ENCODE results near the gene HOATZ.

The HOATZ gene

DNA sequence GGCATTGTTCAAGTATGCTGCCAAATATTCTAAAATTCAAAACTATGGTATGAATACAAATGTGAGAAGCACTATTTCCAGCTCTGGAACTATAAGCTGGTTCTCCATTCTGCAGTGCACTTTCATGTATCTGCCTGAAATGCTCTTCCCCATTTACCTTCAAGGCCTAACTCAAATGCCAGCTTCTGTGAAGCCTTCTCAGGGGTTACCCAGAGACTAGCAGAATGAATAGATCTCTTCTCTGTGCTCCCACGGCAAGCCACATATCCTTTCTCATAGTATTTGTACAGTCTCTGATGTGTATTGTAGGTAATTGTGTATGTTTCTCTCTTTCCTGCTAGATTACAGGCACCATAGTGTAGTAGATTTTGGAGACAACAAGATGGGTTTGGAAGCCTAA is 4.1 kb downstream of the HOATZ start:
- no peak for DNase-seq (ENCODE audit: low read depth, low spot score)
- no peak overlapping the region for H3K4me3 ChIP-seq (ENCODE audit: low read length)

DNA sequence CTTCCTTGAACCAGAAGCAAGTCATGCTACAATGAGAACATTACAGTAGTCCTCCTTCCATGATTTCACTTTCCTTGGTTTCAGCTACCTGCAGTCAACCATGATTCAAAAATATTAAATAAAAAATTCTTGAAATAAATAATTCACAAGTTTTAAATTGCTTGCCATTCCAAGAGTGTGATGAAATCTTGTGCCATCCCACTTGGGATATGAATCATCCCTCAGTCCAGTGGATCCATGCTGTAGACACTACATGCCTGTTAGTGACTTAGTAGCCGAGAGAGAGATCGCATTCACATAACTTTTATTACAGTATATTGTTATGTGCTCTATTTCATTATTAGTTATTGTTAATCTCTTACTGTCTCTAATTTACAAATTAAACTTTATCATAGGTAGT is 6.0 kb downstream of the HOATZ start:
- DNase-seq (ENCODE audit: low read depth, low spot score) = no peak
- H3K4me3 ChIP-seq (ENCODE audit: low read length) = no peak overlapping the region

DNA sequence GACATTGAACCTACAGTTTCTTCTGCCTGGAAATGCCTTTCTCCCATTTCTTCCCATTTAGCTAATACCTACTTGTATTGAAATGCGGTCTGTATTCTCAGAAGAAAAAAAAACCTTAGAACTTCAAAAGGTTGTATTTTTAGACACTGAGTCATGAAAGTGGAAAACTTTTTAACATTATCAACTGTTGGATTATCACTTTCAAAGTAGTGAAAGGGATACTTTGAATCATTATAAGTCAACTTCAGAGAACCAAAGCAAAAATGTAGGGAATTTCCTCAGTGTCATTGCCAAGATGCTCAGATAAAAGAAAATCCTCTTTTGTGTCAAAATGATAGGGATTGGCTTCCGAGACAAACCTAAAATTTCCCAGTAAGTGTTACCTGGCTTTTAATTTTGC is 6.6 kb downstream of the HOATZ start:
- no peak overlapping the region for H3K4me3 ChIP-seq (ENCODE audit: low read length)
- DNase-seq (ENCODE audit: low read depth, low spot score) = no peak

DNA sequence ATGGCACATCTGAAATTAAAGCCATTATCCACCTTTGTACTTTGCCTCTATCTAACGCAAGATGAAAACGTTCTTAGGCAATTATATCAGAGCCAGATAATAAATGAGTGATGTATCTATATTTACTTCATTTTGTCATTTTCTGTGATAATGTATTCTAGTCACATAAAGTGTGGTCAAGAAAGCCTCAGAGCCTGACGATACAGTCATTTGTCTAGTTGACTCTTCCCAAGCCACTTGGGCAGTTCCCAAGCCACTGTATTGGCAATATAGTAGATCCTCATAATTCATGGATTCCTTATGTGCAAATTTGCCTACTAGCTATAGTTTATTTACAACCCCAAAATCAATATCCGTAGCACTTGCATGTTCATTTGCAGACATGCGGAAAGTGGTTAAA is 7.8 kb downstream of the HOATZ start:
- DNase-seq (ENCODE audit: low read depth, low spot score) = no peak

DNA sequence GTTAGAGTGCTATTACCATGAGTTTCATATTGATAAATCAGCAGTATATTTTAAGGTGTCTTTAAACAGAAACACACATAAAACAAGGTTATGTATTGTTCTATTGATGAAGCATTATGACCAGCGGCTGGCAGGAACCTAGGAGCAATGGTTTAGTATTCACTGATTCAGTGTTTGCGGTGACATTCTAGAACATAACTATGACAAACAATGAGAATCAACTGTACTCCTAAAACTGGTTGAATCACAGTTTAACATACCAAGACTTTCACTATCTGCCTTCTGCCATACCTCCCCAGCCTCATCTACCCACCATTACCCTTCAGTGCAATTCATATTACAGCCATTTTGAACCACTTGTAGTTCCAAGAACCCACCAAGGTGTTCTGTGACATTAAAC is 8.8 kb downstream of the HOATZ start:
- no peak for DNase-seq (ENCODE audit: low read depth, low spot score)
- H3K4me3 ChIP-seq (ENCODE audit: low read length) = no peak overlapping the region

More for the DNA sequence above, 7.8 kb downstream of the HOATZ start:
- H3K4me3 ChIP-seq (ENCODE audit: low read length) = no peak overlapping the region

DNA sequence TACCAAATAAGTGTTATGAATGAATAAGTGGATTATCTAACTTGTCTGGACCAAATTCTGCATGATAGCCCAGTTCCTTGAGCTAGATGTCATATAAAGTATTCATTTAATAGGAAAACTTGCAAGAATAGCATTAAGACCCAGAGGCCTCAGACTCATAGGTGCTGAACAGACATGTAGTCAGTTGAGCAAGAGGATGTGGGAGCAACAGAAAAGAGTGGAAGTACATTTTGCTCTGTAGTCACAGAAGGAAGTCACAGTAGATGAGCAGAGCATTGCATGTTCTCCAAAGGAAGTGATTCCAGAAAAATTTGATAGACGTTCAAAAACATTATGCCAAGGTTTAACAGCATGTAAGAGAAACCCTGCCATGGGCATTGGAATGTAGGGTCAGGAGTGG is 9.5 kb downstream of the HOATZ start:
- H3K4me3 ChIP-seq (ENCODE audit: low read length) = no peak overlapping the region
- DNase-seq (ENCODE audit: low read depth, low spot score) = peak; percentile 21

DNA sequence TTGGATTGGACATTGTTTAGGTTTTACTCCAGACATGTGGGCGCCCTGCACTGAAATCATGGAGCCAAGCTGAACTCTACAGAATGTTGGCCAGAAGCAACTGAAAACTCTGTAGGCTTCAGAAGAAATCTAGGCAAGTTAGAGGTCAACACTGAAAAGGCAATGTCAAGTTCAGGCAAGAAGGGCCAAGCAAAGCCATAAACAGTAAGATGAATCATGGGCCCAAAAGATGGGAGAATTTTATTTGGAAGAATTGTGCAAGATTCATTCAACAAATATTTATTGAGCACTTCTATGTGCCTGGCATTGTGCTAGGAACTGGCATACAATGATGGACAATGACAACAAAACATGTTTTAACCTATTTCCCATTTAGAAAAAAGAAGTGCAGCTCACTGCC is 10.9 kb downstream of the HOATZ start:
- no peak overlapping the region for H3K4me3 ChIP-seq (ENCODE audit: low read length)
- no peak for DNase-seq (ENCODE audit: low read depth, low spot score)

DNA sequence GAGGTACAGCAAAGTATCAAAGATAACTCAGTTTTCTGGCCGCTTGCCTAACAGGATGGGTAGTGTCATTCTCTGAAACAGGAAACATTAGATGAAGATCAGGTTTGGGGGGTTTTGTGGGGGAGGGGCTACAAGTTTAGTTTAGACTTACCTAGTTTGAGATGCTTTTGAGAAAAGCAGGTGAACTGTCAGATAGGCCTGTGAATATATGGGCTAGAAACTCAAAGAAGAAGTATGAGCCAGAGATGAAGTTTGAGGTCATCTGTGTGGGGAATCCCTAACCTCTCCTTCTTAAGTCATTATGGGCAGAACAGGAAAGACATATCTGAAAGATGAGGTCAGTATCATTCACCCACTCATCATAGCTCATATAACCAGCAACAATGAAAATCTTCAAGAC is 11.9 kb downstream of the HOATZ start:
- peak; percentile 19 for DNase-seq (ENCODE audit: low read depth, low spot score)
- H3K4me3 ChIP-seq (ENCODE audit: low read length) = no peak overlapping the region

DNA sequence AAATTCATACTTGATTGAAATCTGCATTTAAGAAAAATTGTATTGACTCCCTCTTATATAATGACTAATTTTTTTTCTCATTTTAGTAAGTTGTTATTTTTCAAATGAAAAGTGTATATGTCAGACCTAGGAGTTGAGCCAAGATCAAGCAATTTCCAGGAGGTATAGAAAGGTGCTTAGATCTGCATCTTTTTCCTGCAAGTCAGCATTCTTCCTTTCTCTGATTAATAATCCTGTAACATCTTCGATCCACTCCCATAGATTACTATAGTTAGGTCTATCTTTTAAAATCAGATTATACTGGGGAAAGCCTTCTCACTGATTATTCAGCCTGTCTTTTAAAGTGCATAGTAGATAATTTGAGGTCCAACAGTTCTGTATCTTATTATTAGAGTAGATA is 12.7 kb downstream of the HOATZ start:
- no peak overlapping the region for H3K4me3 ChIP-seq (ENCODE audit: low read length)
- no peak for DNase-seq (ENCODE audit: low read depth, low spot score)

DNA sequence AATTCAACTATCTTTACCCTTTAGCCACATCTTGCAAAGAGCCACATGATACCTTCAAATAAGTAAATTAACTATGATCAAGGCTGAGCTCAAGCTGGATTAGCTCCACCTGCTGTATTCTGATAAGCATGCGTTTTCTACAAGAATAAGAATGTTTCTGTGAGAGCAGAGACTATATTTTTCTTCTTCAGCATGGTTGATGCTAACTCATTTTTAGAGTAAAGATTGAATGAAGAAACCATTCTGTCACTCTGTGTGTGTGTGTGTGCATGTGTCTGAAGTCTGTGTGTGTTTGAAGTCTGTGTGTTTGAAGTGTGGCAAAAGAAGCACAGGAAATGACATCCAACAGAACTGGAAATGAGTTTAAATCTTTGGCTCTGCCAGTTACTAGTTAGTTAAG is 14.0 kb downstream of the HOATZ start:
- DNase-seq (ENCODE audit: low read depth, low spot score) = peak; percentile 93
- no peak overlapping the region for H3K4me3 ChIP-seq (ENCODE audit: low read length)

DNA sequence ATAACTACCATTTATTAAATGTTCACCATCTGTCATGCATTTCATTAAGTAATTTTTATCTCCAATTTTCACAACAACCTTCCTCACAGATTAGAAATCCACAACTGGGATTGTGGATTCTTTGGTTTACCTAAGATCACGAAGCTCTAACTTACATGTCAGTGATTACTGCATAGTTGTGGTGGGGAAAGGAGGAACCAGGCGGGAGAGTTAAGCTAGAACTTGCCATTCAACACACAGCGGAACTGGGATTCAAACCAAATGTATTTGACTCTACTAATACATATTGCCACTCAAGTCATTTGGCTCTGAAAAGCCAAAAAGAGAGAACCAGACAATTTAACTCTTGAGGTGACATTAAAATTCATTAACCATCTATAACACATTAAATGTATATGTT is 15.5 kb downstream of the HOATZ start:
- no peak for DNase-seq (ENCODE audit: low read depth, low spot score)
- H3K4me3 ChIP-seq (ENCODE audit: low read length) = no peak overlapping the region

DNA sequence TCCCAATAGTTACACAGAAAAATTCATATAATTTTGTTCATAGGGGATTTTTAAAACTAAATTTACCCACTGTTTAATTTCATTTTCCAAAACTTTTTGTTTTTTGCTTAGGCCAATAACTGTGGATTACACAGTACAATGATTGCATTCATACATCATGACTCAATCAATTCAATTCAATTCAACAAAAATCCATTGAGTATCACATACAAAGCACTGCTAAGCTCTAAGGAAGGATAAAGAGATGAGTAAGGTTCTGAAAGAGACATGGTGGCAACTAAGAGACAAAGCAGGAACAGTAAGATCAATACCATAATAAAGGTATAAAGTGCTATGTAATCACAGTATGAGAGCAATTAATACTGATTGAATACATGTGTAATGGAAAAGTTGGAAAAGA is 16.6 kb downstream of the HOATZ start:
- H3K4me3 ChIP-seq (ENCODE audit: low read length) = no peak overlapping the region
- no peak for DNase-seq (ENCODE audit: low read depth, low spot score)

DNA sequence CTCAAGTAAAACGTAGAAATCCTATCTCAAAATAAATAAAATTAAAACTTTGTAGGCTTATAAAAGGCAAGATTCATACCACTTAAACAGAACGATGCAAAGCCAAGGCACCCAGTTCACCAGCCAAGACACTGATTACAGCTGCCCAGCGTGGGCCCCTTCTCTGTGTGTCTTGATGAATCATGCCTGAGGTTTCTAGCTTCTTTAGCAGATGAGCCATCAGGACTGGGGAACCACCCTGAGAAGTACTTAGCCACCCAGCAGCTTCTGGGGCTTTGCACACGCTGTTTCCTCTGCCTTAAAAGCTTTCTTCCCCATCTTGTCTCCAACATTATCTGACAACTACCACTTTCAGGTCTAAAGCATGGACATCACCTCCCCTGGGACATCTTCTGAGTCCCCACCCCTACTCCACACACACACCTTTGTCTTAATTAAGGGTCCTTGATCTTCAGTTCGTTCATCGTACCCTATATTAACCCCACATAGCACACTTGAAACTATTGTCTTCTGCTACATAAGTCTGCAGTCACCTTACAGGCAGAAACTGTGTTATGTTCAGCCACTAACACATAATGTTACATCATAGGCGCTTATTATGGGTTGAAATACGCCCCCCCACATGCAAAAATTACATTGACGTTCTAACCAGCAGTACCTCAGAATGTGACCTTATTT is 17.2 kb downstream of the HOATZ start:
- DNase-seq (ENCODE audit: low read depth, low spot score) = peak; percentile 26
- H3K4me3 ChIP-seq (ENCODE audit: low read length) = no peak overlapping the region

DNA sequence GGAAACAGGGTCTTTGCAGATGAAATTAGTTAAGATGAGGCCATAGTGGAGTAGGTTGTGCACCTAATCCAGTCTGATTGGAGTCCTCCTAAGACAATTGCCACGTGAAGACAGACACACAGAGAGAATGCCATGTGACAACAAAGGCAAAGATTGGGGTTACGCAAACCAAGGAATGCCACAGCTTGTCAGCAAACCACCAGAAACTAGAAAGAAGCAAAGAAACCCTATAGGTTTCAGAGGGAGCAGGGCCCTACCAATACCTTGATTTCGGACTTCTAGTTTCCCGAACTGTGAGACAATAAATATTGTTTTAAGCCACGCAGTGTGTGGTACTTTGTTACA is 17.8 kb downstream of the HOATZ start:
- no peak overlapping the region for H3K4me3 ChIP-seq (ENCODE audit: low read length)
- no peak for DNase-seq (ENCODE audit: low read depth, low spot score)

DNA sequence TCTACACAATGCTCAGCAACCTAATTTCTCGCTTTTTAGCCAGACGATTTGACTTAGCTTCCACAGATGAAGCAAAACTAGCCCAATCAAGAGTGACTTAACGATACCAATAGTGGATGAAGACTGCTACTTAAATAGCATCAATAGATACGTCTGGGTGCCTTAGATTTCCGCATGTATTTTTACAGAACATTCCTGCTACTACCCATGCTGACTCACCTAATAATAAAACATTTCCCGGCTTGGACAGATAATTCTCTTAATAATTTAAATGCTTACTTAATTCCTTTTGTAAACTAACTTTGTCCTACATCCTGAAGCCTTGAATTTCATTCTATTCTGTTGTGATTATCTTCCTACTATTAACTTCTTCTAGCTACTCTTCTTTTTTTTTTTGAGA is 20.7 kb downstream of the HOATZ start:
- no peak for DNase-seq (ENCODE audit: low read depth, low spot score)
- H3K4me3 ChIP-seq (ENCODE audit: low read length) = no peak overlapping the region

DNA sequence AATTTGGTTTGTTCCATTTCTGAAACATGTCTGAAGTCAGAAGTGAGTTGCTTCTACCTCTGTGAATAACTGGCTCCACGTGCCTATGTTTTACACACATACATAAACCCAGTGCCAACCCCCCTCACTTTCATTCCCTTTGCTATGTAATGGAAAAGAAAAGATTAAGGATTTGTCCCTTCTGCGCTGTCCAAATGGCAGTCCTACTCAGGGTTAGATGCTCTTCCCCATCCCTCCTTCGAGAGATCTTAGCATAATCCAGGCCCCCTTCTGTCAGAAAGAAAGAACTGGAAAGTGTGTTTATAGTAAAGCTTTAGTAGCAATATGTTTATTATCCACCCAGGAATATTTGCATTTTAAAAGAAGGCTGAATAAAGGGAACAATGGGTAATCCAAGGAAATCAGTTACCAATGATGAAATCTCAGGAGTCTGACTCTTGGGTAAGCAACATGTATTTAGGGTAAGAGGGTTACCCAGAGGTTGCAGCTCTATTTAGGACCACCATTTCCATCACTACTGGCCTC is 22.8 kb downstream of the HOATZ start:
- no peak overlapping the region for H3K4me3 ChIP-seq (ENCODE audit: low read length)
- DNase-seq (ENCODE audit: low read depth, low spot score) = no peak

DNA sequence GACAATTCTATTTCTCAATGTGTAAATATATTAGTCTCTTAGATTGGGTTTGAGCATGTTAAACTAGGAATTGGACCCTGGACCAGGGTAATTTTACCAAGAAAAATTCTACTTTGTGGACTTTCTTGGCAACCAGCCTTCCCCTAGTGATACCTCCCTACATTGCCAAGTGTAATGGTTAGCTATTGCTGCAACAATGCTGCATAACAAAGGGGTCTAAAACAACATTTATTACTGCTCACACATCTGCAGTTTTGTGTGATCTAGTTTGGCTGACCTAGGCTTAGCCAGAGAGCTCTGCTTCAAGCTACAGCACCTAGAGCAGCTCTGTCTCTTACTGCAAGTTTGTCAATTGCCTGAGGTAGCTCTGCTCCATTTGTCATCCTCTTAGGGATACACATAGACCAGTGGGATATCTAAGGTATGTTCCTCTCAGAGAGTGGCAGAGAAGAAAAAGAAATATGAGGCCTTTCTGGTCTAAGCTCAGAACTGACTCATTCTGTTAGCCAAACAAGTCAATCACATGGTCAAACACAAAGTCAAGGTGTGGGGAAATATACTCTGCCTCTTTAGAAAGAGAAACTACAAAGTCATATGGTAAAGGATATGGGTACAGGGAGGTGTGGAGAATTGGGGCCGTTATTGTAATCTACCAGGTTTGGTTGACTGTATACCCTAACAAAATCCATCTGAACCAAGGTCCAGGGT is 24.0 kb downstream of the HOATZ start:
- DNase-seq (ENCODE audit: low read depth, low spot score) = no peak
- H3K4me3 ChIP-seq (ENCODE audit: low read length) = no peak overlapping the region

DNA sequence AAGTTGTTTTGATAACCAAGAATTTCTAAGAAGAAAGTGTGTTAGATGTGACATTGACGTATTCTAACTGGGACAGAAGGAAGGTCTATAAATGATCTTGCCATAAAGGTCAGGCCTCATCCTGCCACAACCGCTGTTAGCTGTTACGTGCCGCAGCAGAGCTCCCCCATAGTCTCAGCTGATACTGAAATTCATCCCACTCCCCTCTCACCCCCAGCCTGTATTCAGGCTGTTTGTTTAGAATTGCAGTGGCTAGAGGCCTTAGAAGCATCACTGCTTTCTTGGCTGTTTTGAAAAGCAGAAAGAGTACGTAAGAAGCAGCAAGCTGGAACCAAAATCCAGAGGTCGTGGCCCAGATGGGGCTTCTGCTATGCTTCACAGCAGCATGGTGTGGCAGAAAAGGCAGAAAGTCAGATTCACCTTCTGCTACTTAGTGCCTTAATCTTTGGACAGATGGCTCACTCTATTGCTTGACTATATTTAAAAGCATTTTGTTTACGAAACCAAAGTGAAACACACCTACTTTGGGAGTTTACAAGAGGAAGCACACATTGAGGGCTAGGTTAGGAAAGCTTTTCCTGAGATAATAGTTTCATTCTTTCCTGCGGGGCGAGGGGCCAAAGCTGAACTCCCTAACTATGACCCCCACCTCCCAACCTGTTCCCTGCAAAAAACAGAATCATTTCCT is 25.0 kb downstream of the HOATZ start:
- DNase-seq (ENCODE audit: low read depth, low spot score) = no peak

DNA sequence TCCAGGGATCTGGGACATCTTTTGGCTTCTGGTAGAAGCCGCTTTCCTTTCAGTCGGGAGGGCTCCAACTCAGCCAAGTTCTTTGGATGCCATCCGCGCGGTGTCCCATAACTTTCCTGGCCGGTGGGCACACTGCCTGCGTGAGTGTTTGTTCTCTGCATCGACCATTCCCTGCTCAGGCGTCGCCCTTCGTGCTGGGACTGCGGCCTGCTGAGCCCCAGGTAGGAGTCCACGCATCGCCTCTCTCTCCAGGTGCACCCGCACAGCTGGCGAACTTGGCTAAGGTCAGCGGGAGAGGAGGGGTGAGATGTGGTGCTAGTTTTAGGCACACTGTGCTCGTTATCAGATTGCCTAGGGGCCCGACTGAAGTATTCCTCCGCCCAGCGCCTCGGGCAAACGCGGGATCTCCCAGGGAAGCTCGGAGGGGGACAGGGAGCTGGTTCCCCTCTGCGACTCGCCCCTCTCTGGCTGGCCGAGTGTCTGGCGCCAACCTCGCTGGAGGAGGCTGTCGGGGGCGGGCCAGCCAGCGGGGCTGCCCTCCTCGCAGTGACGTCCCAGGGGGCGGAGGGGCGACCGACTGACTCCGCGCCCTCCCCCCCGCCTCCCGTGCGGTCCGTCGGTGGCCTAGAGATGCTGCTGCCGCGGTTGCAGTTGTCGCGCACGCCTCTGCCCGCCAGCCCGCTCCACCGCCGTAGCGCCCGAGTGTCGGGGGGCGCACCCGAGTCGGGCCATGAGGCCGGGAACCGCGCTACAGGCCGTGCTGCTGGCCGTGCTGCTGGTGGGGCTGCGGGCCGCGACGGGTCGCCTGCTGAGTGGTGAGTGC is 25.7 kb downstream of the HOATZ start, which contains the start of gene LAYN:
Gene LAYN, plus strand, starts transcription at position 607 of the 823 bp plus-strand sequence. Its CDS starts 124 bp downstream, at position 731.
- no peak within 1 kb of the TSS for H3K4me3 ChIP-seq (ENCODE audit: low read length)

More for the DNA sequence above, 25.0 kb downstream of the HOATZ start:
- no peak overlapping the region for H3K4me3 ChIP-seq (ENCODE audit: low read length)

DNA sequence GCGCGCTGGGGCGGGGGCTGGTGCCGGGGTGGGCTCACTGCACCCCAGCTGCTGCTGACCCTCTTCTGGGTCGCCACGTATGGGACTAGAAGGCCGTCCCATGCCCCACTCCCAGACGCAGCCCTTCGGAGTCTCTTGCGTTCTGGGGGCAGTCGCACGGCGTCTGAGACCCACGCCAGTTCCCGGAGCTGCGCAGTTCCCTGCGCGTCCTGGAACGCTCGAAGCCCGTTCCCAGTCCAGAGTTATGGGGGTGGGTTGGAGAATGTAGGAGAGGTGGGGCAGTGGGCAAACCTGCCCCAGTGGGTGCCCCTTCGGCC is 26.3 kb downstream of the HOATZ start:
- no peak for DNase-seq (ENCODE audit: low read depth, low spot score)
- no peak overlapping the region for H3K4me3 ChIP-seq (ENCODE audit: low read length)

More for the DNA sequence above, 25.7 kb downstream of the HOATZ start, which contains the start of gene LAYN:
- DNase-seq (ENCODE audit: low read depth, low spot score) = no peak
